ENCODE measurements around the gene CREB5. TPM values are rescaled to one million over a fixed set of nuclear protein-coding genes. Genes with fewer than 3 reads are reported as not detected.

Gene CREB5
- polyA plus RNA-seq, 1 donor from 2014 or later, result 3.7 TPM

DNA sequence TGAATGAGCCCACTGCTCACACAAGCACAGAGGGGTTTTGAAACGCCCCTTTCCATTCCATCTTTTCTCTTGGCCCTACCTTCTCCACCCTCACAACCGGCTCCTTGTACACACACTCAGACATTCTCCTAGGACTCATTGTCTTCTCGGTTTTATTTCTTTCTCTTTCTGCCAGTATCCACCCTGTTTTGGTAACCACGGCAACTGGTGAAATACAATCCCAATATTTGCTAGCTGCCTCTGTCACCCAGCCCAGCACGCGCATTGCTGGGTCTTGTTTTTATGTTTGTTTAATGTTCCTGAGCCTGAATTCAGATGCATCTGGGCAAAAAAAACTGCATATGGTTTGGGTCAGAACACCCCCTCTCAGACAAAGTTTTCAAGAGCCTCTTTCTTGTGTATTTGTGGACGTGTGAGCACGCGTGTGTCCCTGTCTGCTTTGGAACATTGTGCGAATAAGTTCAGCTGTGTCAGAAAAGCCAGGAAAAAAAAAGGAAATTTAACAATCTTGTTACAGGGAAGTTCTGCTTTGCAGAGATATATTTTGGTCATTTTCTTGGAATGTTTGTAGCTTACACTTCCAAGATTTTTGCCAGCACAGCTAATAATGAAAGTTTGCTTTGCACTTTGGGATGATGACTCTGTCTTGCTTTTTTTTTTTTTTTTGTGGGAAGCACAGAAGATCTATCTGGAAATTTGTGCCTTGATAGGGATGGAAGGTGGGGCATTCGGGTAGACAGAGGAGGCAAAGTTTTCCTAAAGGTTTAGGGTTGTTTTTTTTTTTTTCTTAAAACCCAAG, 320.0 kb downstream of the CREB5 start:
- H3K9ac ChIP-seq (ENCODE audit: low read length), result no peak overlapping the region
- H4K20me1 ChIP-seq (ENCODE audit: insufficient read depth), result no peaks in the 10 kb centered on the region
- no peaks in the 10 kb centered on the region for H3K9me3 ChIP-seq (ENCODE audit: low read length)
- H3K9me2 ChIP-seq (ENCODE audit: insufficient read depth, low read length), result no peaks in the 10 kb centered on the region
- H3K27me3 ChIP-seq (ENCODE audit: insufficient read depth, low read depth, low read length), result no peaks in the 10 kb centered on the region
- H2AFZ ChIP-seq (ENCODE audit: low read depth, low read length), result no peak overlapping the region
- no peak overlapping the region for H3K4me3 ChIP-seq (ENCODE audit: low read length)
- TF ChIP-seq SMC3 (conservative IDR thresholded peaks at IDR 0.05; ENCODE audit: poor library complexity), result no peak
- no peak for TF ChIP-seq POLR2AphosphoS5 (IDR thresholded peaks at IDR 0.05)
- TF ChIP-seq CTCF (IDR thresholded peaks at IDR 0.05; ENCODE audit: poor library complexity, severe bottlenecking), result no peak
- no peak for TF ChIP-seq TAF1 (IDR thresholded peaks at IDR 0.05; ENCODE audit: low read depth)
- no peak for TF ChIP-seq EP300 (conservative IDR thresholded peaks at IDR 0.05; ENCODE audit: poor library complexity, severe bottlenecking)
- TF ChIP-seq RAD21 (conservative IDR thresholded peaks at IDR 0.05), result no peak
- TF ChIP-seq MXI1 (conservative IDR thresholded peaks at IDR 0.05; ENCODE audit: poor library complexity, severe bottlenecking), result no peak
- no peak for TF ChIP-seq EZH2 (IDR thresholded peaks at IDR 0.05; ENCODE audit: borderline replicate concordance, insufficient read depth, low read length, poor library complexity, severe bottlenecking)
- TF ChIP-seq, protein P1, sequence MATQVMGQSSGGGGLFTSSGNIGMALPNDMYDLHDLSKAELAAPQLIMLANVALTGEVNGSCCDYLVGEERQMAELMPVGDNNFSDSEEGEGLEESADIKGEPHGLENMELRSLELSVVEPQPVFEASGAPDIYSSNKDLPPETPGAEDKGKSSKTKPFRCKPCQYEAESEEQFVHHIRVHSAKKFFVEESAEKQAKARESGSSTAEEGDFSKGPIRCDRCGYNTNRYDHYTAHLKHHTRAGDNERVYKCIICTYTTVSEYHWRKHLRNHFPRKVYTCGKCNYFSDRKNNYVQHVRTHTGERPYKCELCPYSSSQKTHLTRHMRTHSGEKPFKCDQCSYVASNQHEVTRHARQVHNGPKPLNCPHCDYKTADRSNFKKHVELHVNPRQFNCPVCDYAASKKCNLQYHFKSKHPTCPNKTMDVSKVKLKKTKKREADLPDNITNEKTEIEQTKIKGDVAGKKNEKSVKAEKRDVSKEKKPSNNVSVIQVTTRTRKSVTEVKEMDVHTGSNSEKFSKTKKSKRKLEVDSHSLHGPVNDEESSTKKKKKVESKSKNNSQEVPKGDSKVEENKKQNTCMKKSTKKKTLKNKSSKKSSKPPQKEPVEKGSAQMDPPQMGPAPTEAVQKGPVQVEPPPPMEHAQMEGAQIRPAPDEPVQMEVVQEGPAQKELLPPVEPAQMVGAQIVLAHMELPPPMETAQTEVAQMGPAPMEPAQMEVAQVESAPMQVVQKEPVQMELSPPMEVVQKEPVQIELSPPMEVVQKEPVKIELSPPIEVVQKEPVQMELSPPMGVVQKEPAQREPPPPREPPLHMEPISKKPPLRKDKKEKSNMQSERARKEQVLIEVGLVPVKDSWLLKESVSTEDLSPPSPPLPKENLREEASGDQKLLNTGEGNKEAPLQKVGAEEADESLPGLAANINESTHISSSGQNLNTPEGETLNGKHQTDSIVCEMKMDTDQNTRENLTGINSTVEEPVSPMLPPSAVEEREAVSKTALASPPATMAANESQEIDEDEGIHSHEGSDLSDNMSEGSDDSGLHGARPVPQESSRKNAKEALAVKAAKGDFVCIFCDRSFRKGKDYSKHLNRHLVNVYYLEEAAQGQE (IDR thresholded peaks at IDR 0.05; ENCODE audit: borderline replicate concordance), result no peak
- H3K27ac ChIP-seq (ENCODE audit: low read length), result no peak overlapping the region
- no peak overlapping the region for H3K4me2 ChIP-seq (ENCODE audit: low read length)
- H3K36me3 ChIP-seq (ENCODE audit: insufficient read depth, low read length), result no peaks in the 10 kb centered on the region
- no peaks in the 10 kb centered on the region for H3K79me2 ChIP-seq (replicated peaks; ENCODE audit: insufficient read depth, low read length)
- no peaks in the 10 kb centered on the region for H3F3A ChIP-seq (ENCODE audit: insufficient read depth, low read length, poor library complexity, severe bottlenecking)

GRCh38 chr7:28733035-28733434, 320.7 kb downstream of the CREB5 start:
- Histone ChIP-seq H3K79me2 (replicated peaks; ENCODE audit: insufficient read depth, low read length) (no peaks in the 10 kb centered on the region), H4K20me1 (ENCODE audit: insufficient read depth) (no peaks in the 10 kb centered on the region), H3K9me2 (ENCODE audit: insufficient read depth, low read length) (no peaks in the 10 kb centered on the region), H3K36me3 (ENCODE audit: insufficient read depth, low read length) (no peaks in the 10 kb centered on the region), H3K4me2 (ENCODE audit: low read length) (no peak overlapping the region), H3K27me3 (ENCODE audit: insufficient read depth, low read depth, low read length) (no peaks in the 10 kb centered on the region), H2AFZ (ENCODE audit: low read depth, low read length) (no peak overlapping the region), H3K9ac (ENCODE audit: low read length) (no peak overlapping the region), H3K4me3 (ENCODE audit: low read length) (no peak overlapping the region), H3K27ac (ENCODE audit: low read length) (no peak overlapping the region), H3K9me3 (ENCODE audit: low read length) (no peaks in the 10 kb centered on the region), H3F3A (ENCODE audit: insufficient read depth, low read length, poor library complexity, severe bottlenecking) (no peaks in the 10 kb centered on the region)
- TF ChIP-seq MXI1 (conservative IDR thresholded peaks at IDR 0.05; ENCODE audit: poor library complexity, severe bottlenecking) (no peak), RAD21 (conservative IDR thresholded peaks at IDR 0.05) (no peak), SMC3 (conservative IDR thresholded peaks at IDR 0.05; ENCODE audit: poor library complexity) (no peak), TAF1 (IDR thresholded peaks at IDR 0.05; ENCODE audit: low read depth) (no peak), CTCF (IDR thresholded peaks at IDR 0.05; ENCODE audit: poor library complexity, severe bottlenecking) (no peak), EZH2 (IDR thresholded peaks at IDR 0.05; ENCODE audit: borderline replicate concordance, insufficient read depth, low read length, poor library complexity, severe bottlenecking) (no peak), POLR2AphosphoS5 (IDR thresholded peaks at IDR 0.05) (no peak), EP300 (conservative IDR thresholded peaks at IDR 0.05; ENCODE audit: poor library complexity, severe bottlenecking) (no peak)
- TF ChIP-seq, protein P1 (IDR thresholded peaks at IDR 0.05; ENCODE audit: borderline replicate concordance), result no peak
